Fibroblast of villous mesenchyme (primary cell): ENCODE results near the gene TBX2. TPM values are rescaled to one million over a fixed set of nuclear protein-coding genes. Genes with fewer than 3 reads are reported as not detected.

ENCODE experiments used
- DNase-seq: peaks from one replicate; pipeline ENCODE4 v3.0.0-alpha.2; 2010; ENCODE audit warnings: low read depth
- H3K4me3 ChIP-seq: 2 replicates; pipeline ENCODE4 v1.5.1; 2011; ENCODE audit warnings: low read depth, mild to moderate bottlenecking, low read length
- CTCF ChIP-seq: IDR thresholded peaks from 2 replicates; pipeline ENCODE4 v1.5.1; 2012; ENCODE audit warnings: low read depth, mild to moderate bottlenecking, low read length; ENCODE audit not compliant: insufficient read depth
- total RNA-seq: library from RNA; depleted of rRNA; stranded (reverse); fragments of >200 nt; gene quantifications from 2 replicates; pipeline ENCODE4 v1.2.3, GENCODE V29; 2012

TBX2 gene
- total RNA-seq, 1 donor, result 12.5 TPM

GRCh38 chr17:61412143-61412859 lies 12.7 kb downstream of the TBX2 start:
- peak; percentile 98 for TF ChIP-seq CTCF
- peak overlapping the region; percentile 66 for H3K4me3 ChIP-seq
- DNase-seq, result peak; percentile 84

GRCh38 chr17:61412860-61413660 lies 13.4 kb downstream of the TBX2 start:
- DNase-seq, result no peak
- peak overlapping the region; percentile 66 for H3K4me3 ChIP-seq
- TF ChIP-seq CTCF, result no peak

GRCh38 chr17:61413661-61414126 lies 14.1 kb downstream of the TBX2 start:
- no peak for DNase-seq
- TF ChIP-seq CTCF, result no peak
- peak overlapping the region; percentile 66 for H3K4me3 ChIP-seq

GRCh38 chr17:61414141-61414935 lies 14.7 kb downstream of the TBX2 start:
- DNase-seq, result no peak
- no peak overlapping the region for H3K4me3 ChIP-seq

GRCh38 chr17:61414936-61415251 lies 15.3 kb downstream of the TBX2 start:
- no peak for DNase-seq
- H3K4me3 ChIP-seq, result no peak overlapping the region
- no peak for TF ChIP-seq CTCF

More at GRCh38 chr17:61414141-61414935, 14.7 kb downstream of the TBX2 start:
- no peak for TF ChIP-seq CTCF

GRCh38 chr17:61415374-61416210 lies 15.9 kb downstream of the TBX2 start:
- TF ChIP-seq CTCF, result no peak
- H3K4me3 ChIP-seq, result no peak overlapping the region
- DNase-seq, result peak; percentile 53
